Measurements from ENCODE around the gene PRKN. TPM values are rescaled to one million over a fixed set of nuclear protein-coding genes. Genes with fewer than 3 reads are reported as not detected.

Gene PRKN
- total and polyA plus RNA-seq, 2 experiments from 2014 or later = 0.10 to 0.84 TPM

- TF ChIP-seq, protein P1, sequence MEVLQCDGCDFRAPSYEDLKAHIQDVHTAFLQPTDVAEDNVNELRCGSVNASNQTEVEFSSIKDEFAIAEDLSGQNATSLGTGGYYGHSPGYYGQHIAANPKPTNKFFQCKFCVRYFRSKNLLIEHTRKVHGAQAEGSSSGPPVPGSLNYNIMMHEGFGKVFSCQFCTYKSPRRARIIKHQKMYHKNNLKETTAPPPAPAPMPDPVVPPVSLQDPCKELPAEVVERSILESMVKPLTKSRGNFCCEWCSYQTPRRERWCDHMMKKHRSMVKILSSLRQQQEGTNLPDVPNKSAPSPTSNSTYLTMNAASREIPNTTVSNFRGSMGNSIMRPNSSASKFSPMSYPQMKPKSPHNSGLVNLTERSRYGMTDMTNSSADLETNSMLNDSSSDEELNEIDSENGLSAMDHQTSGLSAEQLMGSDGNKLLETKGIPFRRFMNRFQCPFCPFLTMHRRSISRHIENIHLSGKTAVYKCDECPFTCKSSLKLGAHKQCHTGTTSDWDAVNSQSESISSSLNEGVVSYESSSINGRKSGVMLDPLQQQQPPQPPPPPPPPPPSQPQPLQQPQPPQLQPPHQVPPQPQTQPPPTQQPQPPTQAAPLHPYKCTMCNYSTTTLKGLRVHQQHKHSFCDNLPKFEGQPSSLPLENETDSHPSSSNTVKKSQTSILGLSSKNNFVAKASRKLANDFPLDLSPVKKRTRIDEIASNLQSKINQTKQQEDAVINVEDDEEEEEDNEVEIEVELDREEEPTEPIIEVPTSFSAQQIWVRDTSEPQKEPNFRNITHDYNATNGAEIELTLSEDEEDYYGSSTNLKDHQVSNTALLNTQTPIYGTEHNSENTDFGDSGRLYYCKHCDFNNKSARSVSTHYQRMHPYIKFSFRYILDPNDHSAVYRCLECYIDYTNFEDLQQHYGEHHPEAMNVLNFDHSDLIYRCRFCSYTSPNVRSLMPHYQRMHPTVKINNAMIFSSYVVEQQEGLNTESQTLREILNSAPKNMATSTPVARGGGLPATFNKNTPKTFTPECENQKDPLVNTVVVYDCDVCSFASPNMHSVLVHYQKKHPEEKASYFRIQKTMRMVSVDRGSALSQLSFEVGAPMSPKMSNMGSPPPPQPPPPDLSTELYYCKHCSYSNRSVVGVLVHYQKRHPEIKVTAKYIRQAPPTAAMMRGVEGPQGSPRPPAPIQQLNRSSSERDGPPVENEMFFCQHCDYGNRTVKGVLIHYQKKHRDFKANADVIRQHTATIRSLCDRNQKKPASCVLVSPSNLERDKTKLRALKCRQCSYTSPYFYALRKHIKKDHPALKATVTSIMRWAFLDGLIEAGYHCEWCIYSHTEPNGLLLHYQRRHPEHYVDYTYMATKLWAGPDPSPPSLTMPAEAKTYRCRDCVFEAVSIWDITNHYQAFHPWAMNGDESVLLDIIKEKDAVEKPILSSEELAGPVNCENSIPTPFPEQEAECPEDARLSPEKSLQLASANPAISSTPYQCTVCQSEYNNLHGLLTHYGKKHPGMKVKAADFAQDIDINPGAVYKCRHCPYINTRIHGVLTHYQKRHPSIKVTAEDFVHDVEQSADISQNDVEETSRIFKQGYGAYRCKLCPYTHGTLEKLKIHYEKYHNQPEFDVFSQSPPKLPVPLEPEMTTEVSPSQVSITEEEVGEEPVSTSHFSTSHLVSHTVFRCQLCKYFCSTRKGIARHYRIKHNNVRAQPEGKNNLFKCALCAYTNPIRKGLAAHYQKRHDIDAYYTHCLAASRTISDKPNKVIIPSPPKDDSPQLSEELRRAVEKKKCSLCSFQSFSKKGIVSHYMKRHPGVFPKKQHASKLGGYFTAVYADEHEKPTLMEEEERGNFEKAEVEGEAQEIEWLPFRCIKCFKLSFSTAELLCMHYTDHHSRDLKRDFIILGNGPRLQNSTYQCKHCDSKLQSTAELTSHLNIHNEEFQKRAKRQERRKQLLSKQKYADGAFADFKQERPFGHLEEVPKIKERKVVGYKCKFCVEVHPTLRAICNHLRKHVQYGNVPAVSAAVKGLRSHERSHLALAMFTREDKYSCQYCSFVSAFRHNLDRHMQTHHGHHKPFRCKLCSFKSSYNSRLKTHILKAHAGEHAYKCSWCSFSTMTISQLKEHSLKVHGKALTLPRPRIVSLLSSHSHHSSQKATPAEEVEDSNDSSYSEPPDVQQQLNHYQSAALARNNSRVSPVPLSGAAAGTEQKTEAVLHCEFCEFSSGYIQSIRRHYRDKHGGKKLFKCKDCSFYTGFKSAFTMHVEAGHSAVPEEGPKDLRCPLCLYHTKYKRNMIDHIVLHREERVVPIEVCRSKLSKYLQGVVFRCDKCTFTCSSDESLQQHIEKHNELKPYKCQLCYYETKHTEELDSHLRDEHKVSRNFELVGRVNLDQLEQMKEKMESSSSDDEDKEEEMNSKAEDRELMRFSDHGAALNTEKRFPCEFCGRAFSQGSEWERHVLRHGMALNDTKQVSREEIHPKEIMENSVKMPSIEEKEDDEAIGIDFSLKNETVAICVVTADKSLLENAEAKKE (CRISPR knock-in tag; IDR thresholded peaks at IDR 0.05) = no peak
- TF ChIP-seq STAT1 (IDR thresholded peaks at IDR 0.05; ENCODE audit: unreplicated experiment) (no peak), NANOG (IDR thresholded peaks at IDR 0.05; ENCODE audit: borderline replicate concordance) (no peak), EZH2 (IDR thresholded peaks at IDR 0.05; ENCODE audit: low read depth, unreplicated experiment) (no peak), CREB1 (CRISPR knock-in tag; IDR thresholded peaks at IDR 0.05; ENCODE audit: low read depth) (no peak)
- TF ChIP-seq, protein P2, sequence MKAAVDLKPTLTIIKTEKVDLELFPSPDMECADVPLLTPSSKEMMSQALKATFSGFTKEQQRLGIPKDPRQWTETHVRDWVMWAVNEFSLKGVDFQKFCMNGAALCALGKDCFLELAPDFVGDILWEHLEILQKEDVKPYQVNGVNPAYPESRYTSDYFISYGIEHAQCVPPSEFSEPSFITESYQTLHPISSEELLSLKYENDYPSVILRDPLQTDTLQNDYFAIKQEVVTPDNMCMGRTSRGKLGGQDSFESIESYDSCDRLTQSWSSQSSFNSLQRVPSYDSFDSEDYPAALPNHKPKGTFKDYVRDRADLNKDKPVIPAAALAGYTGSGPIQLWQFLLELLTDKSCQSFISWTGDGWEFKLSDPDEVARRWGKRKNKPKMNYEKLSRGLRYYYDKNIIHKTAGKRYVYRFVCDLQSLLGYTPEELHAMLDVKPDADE (IDR thresholded peaks at IDR 0.05) = no peak
Observed at GRCh38 chr6:161903584-161904212, 823.9 kb downstream of the PRKN start (continued).

GRCh38 chr6:161901740-161902426, 825.7 kb downstream of the PRKN start:
- no peak overlapping the region for H3K27ac ChIP-seq (ENCODE audit: low read depth)
- peak overlapping the region; percentile 55 for H3K27ac Mint-ChIP-seq
- H3K9me2 ChIP-seq (ENCODE audit: insufficient read depth) = no peaks in the 10 kb centered on the region
- H3K4me1 Mint-ChIP-seq = peaks cover 19% of the 10 kb centered on the region
- H4K20me1 ChIP-seq (replicated peaks; ENCODE audit: insufficient read depth) = no peaks in the 10 kb centered on the region
- H3K36me3 Mint-ChIP-seq (ENCODE audit: low read depth) = no peaks in the 10 kb centered on the region; the same call in 2 of the 3 replicates
- H3K4me2 ChIP-seq = no peak overlapping the region
- H3K4me3 Mint-ChIP-seq = no peak overlapping the region
- H3K4me3 ChIP-seq = no peak overlapping the region
- no peaks in the 10 kb centered on the region for H3K27me3 ChIP-seq (ENCODE audit: insufficient read depth)
- no peaks in the 10 kb centered on the region for H3K79me2 ChIP-seq (replicated peaks; ENCODE audit: insufficient read depth)
- H3F3A ChIP-seq (replicated peaks; ENCODE audit: low read depth) = no peaks in the 10 kb centered on the region
- no peaks in the 10 kb centered on the region for H3K9me3 Mint-ChIP-seq
- ATAC-seq (peak; percentile 60), DNase-seq (ENCODE audit: low spot score) (peak; percentile 10)
- H2AFZ ChIP-seq = peak overlapping the region; percentile 69; the same call in 1 of the 2 replicates
- H3K36me3 ChIP-seq (ENCODE audit: insufficient read depth) = no peaks in the 10 kb centered on the region
- no peaks in the 10 kb centered on the region; the same call in 1 of the 2 replicates for H3K4me1 ChIP-seq (ENCODE audit: insufficient read depth)
- H3K27me3 Mint-ChIP-seq (ENCODE audit: insufficient read depth, low read depth, poor library complexity) = peaks cover 2% of the 10 kb centered on the region
- TF ChIP-seq EZH2 (IDR thresholded peaks at IDR 0.05; ENCODE audit: low read depth, unreplicated experiment) (no peak), EZH2phosphoT487 (IDR thresholded peaks at IDR 0.05; ENCODE audit: unreplicated experiment) (no peak), STAT1 (IDR thresholded peaks at IDR 0.05; ENCODE audit: unreplicated experiment) (no peak), ZNF114 (CRISPR knock-in tag; IDR thresholded peaks at IDR 0.05) (no peak), NANOG (IDR thresholded peaks at IDR 0.05; ENCODE audit: borderline replicate concordance) (no peak), POLR2AphosphoS5 (IDR thresholded peaks at IDR 0.05; ENCODE audit: low read depth) (no peak)
- TF ChIP-seq, protein P3, sequence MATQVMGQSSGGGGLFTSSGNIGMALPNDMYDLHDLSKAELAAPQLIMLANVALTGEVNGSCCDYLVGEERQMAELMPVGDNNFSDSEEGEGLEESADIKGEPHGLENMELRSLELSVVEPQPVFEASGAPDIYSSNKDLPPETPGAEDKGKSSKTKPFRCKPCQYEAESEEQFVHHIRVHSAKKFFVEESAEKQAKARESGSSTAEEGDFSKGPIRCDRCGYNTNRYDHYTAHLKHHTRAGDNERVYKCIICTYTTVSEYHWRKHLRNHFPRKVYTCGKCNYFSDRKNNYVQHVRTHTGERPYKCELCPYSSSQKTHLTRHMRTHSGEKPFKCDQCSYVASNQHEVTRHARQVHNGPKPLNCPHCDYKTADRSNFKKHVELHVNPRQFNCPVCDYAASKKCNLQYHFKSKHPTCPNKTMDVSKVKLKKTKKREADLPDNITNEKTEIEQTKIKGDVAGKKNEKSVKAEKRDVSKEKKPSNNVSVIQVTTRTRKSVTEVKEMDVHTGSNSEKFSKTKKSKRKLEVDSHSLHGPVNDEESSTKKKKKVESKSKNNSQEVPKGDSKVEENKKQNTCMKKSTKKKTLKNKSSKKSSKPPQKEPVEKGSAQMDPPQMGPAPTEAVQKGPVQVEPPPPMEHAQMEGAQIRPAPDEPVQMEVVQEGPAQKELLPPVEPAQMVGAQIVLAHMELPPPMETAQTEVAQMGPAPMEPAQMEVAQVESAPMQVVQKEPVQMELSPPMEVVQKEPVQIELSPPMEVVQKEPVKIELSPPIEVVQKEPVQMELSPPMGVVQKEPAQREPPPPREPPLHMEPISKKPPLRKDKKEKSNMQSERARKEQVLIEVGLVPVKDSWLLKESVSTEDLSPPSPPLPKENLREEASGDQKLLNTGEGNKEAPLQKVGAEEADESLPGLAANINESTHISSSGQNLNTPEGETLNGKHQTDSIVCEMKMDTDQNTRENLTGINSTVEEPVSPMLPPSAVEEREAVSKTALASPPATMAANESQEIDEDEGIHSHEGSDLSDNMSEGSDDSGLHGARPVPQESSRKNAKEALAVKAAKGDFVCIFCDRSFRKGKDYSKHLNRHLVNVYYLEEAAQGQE (IDR thresholded peaks at IDR 0.05; ENCODE audit: unreplicated experiment) = no peak
- TF ChIP-seq, protein P2 (IDR thresholded peaks at IDR 0.05) = no peak

Data from GM23338 (cell line).